ENCODE data around the gene ELF3.
"Not testable (repeated sequence)": the region's sequence is repeated elsewhere in the genome, so short reads cannot be mapped to it uniquely, and the experiment has no call there.

Gene ELF3

DNA sequence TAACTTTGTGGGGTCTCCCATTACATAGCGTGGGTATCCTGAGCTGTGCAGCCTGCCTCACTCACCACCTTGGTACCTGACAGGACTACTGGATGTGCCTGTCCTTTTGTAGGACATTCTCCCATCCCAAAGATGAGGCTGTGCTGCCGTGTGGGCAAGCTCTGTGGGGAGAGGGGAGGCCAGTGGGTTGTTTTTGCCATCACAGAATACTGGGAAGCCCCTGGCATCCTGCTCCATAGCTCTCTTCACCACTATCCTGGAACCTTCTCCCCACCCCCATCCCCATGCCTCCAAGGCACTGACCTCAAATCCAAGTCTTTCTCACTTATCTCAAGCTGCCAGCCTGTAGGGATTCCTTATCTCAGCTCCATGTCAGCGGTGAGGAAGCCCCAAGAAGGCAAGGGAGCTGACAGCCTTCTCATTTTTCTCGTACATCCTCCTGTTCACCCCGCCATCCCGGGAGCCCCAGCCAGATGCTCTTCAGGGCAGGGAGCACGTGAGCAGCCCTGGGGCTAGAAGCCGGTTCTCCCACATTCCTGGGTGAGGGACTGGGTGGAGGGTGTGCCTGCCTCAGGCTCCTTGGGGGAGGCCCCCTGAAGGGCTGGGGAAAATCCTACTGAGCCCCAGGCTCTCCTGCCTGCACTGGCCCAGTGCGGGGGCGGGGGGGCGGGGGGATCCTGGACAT lies 2.4 kb upstream of the ELF3 start:
- DNase-seq (ENCODE audit: low read depth, low spot score): no peak

DNA sequence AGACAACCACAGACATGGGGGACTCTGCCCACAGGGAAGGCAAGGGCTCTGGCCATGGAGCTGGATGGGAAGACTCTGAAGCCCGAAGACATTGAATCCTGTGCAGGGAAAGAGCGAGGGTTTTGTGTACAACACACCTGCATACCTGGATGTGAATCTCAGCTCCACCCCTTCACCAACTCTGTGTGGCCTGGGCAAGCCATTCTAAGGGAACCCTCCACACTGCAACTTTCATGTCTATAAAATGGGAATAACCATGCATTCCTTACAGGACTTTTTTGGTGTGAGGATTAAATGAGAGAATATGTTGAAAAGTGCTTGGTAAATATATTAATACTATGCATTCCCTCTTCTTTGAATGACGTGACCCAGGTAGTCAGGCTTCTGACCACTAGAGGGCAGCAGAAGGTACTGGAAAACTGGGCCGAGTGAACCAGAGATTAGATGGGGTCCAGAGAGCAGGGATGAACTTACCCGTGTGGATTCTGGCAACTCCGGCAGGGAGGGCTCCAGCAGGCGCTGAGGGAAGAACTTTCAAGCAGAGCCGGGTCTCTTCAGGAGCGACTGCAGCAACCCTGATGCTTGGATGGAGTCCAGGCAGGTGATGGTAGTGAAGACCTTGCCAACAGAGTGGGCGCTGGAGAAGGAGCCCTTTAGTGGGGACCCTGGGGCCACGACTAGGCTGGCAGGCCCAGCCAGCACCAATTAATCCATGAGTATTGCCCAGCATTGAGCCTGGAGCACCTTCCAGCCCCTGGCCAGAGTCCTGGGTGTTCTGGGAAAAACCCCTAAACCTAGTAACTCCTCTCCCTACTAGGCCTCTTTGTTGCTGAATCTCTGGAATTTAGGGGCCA lies 834 bp upstream of the ELF3 start:
- peak; percentile 20 for DNase-seq (ENCODE audit: low read depth, low spot score)

DNA sequence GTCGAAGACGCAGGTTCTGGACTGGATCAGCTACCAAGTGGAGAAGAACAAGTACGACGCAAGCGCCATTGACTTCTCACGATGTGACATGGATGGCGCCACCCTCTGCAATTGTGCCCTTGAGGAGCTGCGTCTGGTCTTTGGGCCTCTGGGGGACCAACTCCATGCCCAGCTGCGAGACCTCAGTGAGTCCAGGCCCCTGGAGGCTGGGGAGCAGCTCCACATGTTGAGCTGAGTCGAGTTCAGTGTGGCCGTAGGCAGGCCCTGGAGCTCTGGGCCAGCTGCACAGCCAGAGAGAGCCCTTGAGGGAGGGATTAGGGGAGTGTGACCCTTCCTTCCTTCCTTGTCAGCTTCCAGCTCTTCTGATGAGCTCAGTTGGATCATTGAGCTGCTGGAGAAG lies 1.6 kb downstream of the ELF3 start:
- DNase-seq (ENCODE audit: low read depth, low spot score): no peak

DNA sequence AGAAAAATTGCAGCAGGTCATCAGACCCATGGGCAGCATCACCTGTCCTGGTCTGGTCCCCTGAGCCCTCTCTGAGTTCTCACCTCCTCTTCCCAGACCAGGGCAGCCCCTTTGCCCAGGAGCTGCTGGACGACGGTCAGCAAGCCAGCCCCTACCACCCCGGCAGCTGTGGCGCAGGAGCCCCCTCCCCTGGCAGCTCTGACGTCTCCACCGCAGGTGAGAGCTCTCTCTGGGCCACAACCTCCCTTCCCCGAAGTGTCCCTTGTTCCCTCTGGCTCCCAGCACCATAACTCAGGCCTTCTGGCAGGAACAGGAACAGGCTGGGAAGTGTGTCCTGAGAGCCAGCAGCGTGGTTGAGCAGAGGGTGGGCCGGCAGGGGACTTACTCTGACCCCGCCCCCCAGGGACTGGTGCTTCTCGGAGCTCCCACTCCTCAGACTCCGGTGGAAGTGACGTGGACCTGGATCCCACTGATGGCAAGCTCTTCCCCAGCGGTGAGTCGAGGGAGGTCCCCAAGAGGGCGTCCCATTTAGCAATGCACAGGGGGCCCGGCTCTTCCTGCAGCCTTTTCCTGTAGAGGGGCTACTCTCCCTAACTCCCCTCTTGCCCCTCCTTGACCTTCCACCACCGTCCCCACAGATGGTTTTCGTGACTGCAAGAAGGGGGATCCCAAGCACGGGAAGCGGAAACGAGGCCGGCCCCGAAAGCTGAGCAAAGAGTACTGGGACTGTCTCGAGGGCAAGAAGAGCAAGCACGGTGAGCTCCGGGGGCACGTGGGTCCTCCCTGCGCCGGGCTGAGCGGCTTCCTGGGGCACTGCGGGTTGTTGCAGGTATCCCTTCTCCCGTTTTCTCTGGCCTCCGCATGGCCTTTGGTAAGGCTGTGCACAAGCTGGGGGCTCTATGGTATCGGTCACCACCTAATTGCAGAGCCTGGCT lies 2.4 kb downstream of the ELF3 start:
- no peak for DNase-seq (ENCODE audit: low read depth, low spot score)

DNA sequence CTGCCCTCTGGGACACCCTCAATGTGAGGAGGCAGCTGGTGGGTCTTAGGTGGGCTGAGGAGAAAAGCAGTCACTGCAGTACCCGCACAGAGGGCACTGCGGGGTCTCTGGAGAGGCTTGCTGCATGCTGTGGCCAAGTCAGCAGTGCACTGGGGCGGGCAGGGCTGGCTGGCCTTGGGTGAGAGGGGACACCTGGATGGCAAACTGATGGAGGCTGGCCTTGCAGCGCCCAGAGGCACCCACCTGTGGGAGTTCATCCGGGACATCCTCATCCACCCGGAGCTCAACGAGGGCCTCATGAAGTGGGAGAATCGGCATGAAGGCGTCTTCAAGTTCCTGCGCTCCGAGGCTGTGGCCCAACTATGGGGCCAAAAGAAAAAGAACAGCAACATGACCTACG lies 3.2 kb downstream of the ELF3 start:
- DNase-seq (ENCODE audit: low read depth, low spot score): no peak

- no peak for DNase-seq (ENCODE audit: low read depth, low spot score)
Measured at GRCh38 chr1:202014060-202014459, 3.7 kb downstream of the ELF3 start.

GRCh38 chr1:202014915-202015661 lies 4.7 kb downstream of the ELF3 start:
- no peak for DNase-seq (ENCODE audit: low read depth, low spot score)

DNA sequence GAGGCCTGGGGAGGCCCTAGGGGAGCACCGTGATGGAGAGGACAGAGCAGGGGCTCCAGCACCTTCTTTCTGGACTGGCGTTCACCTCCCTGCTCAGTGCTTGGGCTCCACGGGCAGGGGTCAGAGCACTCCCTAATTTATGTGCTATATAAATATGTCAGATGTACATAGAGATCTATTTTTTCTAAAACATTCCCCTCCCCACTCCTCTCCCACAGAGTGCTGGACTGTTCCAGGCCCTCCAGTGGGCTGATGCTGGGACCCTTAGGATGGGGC lies 5.2 kb downstream of the ELF3 start:
- no peak for DNase-seq (ENCODE audit: low read depth, low spot score)

DNA sequence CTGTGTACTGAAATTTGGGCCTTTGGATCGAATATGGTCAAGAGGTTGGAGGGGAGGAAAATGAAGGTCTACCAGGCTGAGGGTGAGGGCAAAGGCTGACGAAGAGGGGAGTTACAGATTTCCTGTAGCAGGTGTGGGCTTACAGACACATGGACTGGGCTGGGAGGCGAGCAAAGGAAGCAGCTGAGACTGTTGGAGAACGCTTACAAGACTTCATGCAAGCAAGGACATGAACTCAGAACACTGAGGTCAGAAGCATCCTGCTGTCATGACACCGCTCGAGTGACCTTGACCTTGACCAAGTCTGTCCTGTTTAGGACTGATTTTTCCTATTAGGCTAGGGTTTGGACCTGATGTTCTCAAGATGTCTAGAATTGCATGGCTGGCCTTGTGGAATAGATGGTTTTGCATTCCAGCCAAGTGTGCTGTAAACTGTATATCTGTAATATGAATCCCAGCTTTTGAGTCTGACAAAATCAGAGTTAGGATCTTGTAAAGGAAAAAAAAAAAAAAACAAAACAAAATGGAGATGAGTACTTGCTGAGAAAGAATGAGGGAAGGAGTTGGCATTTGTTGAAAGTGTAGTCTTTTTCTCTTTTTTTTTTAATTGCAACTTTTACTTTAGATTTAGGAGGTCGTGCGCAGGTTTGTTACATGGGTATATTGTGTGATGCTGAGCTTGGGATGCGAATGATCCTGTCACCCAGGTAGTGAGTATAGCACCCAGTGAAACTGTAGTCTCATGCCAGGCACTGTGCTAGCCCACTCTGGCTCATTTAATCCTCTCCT lies 5.8 kb downstream of the ELF3 start:
- DNase-seq (ENCODE audit: low read depth, low spot score): no peak

DNA sequence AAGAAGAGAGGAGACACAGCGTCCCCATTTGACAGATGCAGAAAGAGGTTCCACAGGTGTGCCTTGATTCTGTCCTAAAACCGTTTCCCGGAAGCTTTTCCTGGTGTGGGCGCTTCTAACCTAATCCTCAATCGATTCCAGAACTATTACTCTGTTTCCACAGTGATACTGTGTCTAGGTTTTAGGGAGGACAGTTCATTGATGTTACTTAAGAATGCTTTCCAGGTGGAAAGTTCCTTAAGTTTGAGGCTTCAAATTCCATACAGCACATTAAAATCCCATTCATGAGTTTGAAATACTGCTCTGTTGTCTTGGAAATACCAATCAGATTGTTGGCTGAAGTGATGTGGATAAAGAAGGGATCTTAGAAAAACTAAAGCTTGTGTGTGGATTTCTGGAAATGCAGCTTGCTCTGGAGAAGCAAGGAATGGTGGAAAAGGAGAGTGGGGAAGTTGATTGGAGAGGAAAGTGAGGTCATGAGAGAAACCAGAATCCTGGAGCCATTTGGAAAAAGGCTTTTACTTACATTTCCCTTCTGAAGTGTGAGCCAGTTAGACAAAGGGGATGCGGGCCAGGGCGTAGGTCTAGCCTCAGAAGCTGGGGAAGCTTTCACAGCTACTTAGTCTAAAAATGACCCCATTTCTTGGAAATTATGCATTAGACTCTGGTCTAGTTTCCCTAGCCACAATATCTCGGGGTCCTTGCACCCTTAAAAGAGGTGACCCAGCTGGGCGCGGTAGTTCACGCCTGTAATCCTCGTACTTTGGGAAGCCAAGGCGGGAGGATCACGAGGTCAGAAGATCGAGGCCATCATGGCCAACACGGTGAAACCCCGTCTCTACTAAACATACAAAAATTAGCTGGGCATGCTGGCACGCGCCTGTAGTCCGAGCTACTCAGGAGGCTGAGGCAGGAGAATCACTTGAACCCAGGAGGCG lies 6.7 kb downstream of the ELF3 start:
- DNase-seq (ENCODE audit: low read depth, low spot score): no peak

- no peak for DNase-seq (ENCODE audit: low read depth, low spot score)
Measured at GRCh38 chr1:202017749-202018467, 7.5 kb downstream of the ELF3 start.

- DNase-seq (ENCODE audit: low read depth, low spot score): no peak
Measured at GRCh38 chr1:202018468-202019234, 8.3 kb downstream of the ELF3 start.

DNA sequence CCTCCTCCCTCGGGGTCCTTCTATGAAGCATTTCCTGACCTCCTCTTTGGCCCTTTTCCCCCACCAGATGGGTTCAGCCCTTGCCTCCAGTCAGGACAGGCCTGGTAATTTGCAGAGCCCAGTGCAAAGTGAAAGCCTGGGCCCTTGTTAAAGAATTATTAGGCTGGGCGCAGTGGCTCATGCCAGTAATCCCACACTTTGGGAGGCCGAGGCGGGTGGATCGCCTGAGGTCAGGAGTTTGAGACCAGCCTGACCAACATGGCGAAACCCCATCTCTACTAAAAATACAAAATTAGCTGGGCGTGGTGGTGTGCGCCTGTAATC lies 8.8 kb downstream of the ELF3 start:
- not testable (repeated sequence) for DNase-seq (ENCODE audit: low read depth, low spot score)

DNA sequence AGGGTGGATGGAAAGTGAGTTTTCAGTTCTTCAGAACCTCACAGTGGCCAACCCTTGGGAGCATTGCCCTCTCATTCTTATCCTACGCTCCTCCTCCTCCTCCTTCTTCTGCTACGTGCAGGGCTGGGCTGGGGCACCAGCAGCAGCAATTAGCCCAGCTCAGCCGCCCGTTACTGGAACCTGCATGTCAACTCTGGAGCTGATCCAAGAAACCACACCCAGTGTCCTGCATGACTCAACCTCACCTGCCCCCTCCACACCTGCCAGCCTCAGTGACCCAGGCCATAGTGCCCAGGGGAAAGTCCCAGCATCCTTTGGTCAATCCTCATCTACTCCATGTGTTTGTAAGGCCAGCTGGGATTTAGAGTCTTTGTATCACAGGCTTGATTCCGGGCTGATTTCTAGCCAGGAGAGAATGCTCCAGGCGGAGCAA lies 12.6 kb downstream of the ELF3 start:
- no peak for DNase-seq (ENCODE audit: low read depth, low spot score)

DNA sequence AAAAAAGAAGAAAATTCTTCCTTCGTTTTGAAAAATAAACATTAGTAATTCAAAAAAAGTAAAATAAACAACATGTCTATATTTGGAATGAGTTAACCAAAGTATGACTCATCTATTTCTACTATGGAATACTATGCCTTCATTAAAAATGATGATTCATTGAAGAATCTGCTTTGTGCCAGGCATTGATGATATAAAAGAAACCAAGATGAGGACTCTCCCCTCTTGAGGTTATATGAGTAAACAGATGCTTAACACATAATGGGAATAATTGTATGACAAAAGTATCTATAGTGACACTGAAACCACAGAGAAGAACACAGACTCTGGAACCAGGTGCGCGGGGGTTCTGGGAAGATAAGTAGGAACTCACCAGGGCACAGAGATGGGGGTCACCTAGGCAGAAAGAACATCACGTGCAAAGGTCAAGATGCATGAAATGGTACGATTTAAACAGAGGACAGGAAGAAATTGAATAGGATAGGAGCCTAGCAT lies 18.8 kb downstream of the ELF3 start:
- no peak for DNase-seq (ENCODE audit: low read depth, low spot score)

- DNase-seq (ENCODE audit: low read depth, low spot score): no peak
Measured at GRCh38 chr1:202029727-202030126, 19.3 kb downstream of the ELF3 start.

DNA sequence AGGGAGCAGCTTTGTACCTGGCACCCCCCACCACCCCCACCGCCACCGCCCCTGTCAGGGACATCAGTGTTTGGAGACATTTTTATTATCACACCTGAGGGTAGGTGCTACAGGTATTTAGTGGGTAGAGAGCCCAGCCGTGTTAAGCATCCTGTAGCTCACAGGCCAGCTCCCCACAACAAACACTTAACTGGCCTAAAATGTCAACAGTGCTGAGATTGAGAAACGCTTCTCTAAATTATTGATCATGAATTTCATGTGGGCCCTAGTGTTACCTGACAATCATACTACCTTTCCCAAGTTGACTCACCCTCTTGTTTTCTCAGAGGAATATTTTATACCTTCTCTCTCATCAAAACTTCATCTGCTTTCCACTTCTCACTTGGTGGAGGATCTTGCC lies 21.4 kb downstream of the ELF3 start:
- no peak for DNase-seq (ENCODE audit: low read depth, low spot score)

DNA sequence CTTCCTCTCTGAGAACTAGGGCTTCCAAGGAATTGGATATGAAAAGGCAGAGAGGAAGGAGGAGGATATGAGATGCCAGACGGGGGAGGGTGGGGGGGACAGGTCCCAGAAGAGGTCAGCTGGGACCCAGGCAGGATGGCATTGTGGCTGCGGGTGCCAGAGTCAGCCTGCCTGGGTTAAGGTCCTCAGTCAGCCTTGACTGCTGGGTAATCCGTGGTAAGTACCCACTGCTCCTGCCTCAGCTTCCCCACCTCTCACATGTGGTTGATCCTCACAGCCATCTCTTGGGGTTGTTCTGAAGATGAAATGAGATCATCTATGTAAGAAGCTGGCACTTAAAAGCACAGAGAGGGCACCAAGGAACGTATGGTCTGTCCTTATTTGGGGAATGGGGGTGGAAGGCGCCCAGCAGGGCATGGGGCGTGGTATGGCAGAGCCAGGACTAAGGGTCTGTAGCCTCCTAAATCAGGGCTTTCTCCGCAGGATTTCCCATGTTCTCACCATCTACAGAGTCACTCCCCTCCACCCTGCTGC lies 23.8 kb downstream of the ELF3 start:
- no peak for DNase-seq (ENCODE audit: low read depth, low spot score)

Measured in activated naive CD8-positive, alpha-beta T cell treated with anti-CD3 and anti-CD28 coated beads, Interleukin-2, amount 50 U/mL, for 16 hours (primary cell).